Measurements from ENCODE around the gene CYFIP1.

The CYFIP1 gene

GRCh38 chr15:22967084-22967770 is 12.9 kb downstream of the CYFIP1 start:
- no peak for DNase-seq

GRCh38 chr15:22966321-22967083 is 13.7 kb downstream of the CYFIP1 start:
- DNase-seq, result no peak

GRCh38 chr15:22963641-22964040 is 16.5 kb downstream of the CYFIP1 start:
- DNase-seq, result no peak

GRCh38 chr15:22962611-22963010 is 17.6 kb downstream of the CYFIP1 start:
- DNase-seq, result no peak

GRCh38 chr15:22961762-22962161 is 18.4 kb downstream of the CYFIP1 start:
- no peak for DNase-seq

GRCh38 chr15:22960556-22960955 is 19.6 kb downstream of the CYFIP1 start:
- DNase-seq, result no peak

- DNase-seq, result no peak
Observed at GRCh38 chr15:22960126-22960525, 20.0 kb downstream of the CYFIP1 start.

GRCh38 chr15:22959321-22960101 is 20.7 kb downstream of the CYFIP1 start:
- no peak for DNase-seq

- DNase-seq, result no peak
Observed at GRCh38 chr15:22958487-22959280, 21.5 kb downstream of the CYFIP1 start.

- no peak for DNase-seq
Observed at GRCh38 chr15:22956978-22957260, 23.2 kb downstream of the CYFIP1 start.

GRCh38 chr15:22956257-22956977 is 23.8 kb downstream of the CYFIP1 start:
- no peak for DNase-seq

GRCh38 chr15:22955544-22956119 is 24.5 kb downstream of the CYFIP1 start:
- no peak for DNase-seq

GRCh38 chr15:22954798-22955543 is 25.2 kb downstream of the CYFIP1 start:
- DNase-seq, result no peak

- no peak for DNase-seq
Observed at GRCh38 chr15:22954326-22954725, 25.8 kb downstream of the CYFIP1 start.

- no peak for DNase-seq
Observed at GRCh38 chr15:22952796-22953579, 27.2 kb downstream of the CYFIP1 start.

- no peak for DNase-seq
Observed at GRCh38 chr15:22951381-22952280, 28.5 kb downstream of the CYFIP1 start.

- DNase-seq, result no peak
Observed at GRCh38 chr15:22951031-22951380, 29.2 kb downstream of the CYFIP1 start.

GRCh38 chr15:22950256-22950990 is 29.7 kb downstream of the CYFIP1 start:
- DNase-seq, result no peak

- no peak for DNase-seq
Observed at GRCh38 chr15:22949074-22949547, 31.1 kb downstream of the CYFIP1 start.

Measured in activated CD8-positive, alpha-beta memory T cell treated with anti-CD3 and anti-CD28 coated beads, Interleukin-2, amount 50 U/mL, for 48 hours (primary cell).